ENCODE data around the gene TRERF1.

DNA sequence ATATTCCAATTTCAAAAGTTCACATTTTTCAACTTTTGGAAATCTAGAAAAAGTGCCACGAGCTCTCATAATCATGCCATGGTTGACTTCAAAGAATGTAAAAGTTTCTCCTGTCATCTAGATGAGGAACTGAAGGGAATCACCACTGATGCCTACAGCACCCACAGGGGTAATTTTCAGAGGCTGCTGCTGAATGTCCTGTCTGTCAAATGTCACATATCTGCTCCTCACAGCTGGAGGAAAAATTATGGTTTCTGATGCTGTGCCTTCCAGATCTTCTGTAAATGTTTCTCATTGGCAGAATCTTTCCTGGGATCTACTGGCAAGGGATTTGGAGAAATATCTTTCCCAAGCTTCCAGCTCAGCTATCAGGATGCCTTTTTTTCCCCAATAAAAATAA, 32.5 kb upstream of the TRERF1 start:
- TF ChIP-seq, protein P1, sequence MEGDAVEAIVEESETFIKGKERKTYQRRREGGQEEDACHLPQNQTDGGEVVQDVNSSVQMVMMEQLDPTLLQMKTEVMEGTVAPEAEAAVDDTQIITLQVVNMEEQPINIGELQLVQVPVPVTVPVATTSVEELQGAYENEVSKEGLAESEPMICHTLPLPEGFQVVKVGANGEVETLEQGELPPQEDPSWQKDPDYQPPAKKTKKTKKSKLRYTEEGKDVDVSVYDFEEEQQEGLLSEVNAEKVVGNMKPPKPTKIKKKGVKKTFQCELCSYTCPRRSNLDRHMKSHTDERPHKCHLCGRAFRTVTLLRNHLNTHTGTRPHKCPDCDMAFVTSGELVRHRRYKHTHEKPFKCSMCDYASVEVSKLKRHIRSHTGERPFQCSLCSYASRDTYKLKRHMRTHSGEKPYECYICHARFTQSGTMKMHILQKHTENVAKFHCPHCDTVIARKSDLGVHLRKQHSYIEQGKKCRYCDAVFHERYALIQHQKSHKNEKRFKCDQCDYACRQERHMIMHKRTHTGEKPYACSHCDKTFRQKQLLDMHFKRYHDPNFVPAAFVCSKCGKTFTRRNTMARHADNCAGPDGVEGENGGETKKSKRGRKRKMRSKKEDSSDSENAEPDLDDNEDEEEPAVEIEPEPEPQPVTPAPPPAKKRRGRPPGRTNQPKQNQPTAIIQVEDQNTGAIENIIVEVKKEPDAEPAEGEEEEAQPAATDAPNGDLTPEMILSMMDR (IDR thresholded peaks at IDR 0.05): no peak
- TF ChIP-seq POLR2A (IDR thresholded peaks at IDR 0.05): no peak
